ENCODE data around the gene TBL1X. TPM values are rescaled to one million over a fixed set of nuclear protein-coding genes. Genes with fewer than 3 reads are reported as not detected.

Gene TBL1X
- total and polyA plus RNA-seq, 2 of the 13 experiments (the other 11 are each of a cell fraction or from before 2014, with no cell fraction given), result 17.6 to 19.9 TPM

- TF ChIP-seq FOXA1 (IDR thresholded peaks at IDR 0.05) (no peak), FOXA1 (CRISPR knock-in tag; IDR thresholded peaks at IDR 0.05) (peak; percentile 64; the same call in 1 of the 2 replicates), MAFK (conservative IDR thresholded peaks at IDR 0.05 in 1 of 2, IDR thresholded peaks at IDR 0.05 in 1 of 2; ENCODE audit: low read length in 2 of 2) (peak; percentile 64 to 66), NONO (IDR thresholded peaks at IDR 0.05) (no peak), NONO (CRISPR knock-in tag; conservative IDR thresholded peaks at IDR 0.05) (no peak), CEBPG (CRISPR knock-in tag; IDR thresholded peaks at IDR 0.05) (0 out of 2 replicates have a peak, but pooled peaks have one; percentile 2), SOX6 (IDR thresholded peaks at IDR 0.05) (no peak), SOX6 (CRISPR knock-in tag; IDR thresholded peaks at IDR 0.05) (peak; percentile 14; the same call in 1 of the 2 replicates), TRAFD1 (CRISPR knock-in tag; IDR thresholded peaks at IDR 0.05; ENCODE audit: borderline replicate concordance) (no peak)
- TF ChIP-seq, protein P1, sequence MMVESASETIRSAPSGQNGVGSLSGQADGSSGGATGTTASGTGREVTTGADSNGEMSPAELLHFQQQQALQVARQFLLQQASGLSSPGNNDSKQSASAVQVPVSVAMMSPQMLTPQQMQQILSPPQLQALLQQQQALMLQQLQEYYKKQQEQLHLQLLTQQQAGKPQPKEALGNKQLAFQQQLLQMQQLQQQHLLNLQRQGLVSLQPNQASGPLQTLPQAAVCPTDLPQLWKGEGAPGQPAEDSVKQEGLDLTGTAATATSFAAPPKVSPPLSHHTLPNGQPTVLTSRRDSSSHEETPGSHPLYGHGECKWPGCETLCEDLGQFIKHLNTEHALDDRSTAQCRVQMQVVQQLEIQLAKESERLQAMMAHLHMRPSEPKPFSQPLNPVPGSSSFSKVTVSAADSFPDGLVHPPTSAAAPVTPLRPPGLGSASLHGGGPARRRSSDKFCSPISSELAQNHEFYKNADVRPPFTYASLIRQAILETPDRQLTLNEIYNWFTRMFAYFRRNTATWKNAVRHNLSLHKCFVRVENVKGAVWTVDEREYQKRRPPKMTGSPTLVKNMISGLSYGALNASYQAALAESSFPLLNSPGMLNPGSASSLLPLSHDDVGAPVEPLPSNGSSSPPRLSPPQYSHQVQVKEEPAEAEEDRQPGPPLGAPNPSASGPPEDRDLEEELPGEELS (CRISPR knock-in tag; IDR thresholded peaks at IDR 0.05), result peak; percentile 40; the same call in 1 of the 2 replicates
- TF ChIP-seq, protein P2, sequence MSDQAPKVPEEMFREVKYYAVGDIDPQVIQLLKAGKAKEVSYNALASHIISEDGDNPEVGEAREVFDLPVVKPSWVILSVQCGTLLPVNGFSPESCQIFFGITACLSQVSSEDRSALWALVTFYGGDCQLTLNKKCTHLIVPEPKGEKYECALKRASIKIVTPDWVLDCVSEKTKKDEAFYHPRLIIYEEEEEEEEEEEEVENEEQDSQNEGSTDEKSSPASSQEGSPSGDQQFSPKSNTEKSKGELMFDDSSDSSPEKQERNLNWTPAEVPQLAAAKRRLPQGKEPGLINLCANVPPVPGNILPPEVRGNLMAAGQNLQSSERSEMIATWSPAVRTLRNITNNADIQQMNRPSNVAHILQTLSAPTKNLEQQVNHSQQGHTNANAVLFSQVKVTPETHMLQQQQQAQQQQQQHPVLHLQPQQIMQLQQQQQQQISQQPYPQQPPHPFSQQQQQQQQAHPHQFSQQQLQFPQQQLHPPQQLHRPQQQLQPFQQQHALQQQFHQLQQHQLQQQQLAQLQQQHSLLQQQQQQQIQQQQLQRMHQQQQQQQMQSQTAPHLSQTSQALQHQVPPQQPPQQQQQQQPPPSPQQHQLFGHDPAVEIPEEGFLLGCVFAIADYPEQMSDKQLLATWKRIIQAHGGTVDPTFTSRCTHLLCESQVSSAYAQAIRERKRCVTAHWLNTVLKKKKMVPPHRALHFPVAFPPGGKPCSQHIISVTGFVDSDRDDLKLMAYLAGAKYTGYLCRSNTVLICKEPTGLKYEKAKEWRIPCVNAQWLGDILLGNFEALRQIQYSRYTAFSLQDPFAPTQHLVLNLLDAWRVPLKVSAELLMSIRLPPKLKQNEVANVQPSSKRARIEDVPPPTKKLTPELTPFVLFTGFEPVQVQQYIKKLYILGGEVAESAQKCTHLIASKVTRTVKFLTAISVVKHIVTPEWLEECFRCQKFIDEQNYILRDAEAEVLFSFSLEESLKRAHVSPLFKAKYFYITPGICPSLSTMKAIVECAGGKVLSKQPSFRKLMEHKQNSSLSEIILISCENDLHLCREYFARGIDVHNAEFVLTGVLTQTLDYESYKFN (CRISPR knock-in tag; conservative IDR thresholded peaks at IDR 0.05), result 0 out of 2 replicates have a peak, but pooled peaks have one; percentile 38
Measured at GRCh38 chrX:9788911-9789310, 324.1 kb downstream of the TBL1X start (continued).
